Stimulated activated CD4-positive, alpha-beta T cell treated with anti-CD3 and anti-CD28 coated beads, Interleukin-2, amount 100 ng/mL, for 48 hours (primary cell): Measurements from ENCODE around the gene RSPH10B.
"Not testable (repeated sequence)": the region's sequence is repeated elsewhere in the genome, so short reads cannot be mapped to it uniquely, and the experiment has no call there.

Experiments used
- DNase-seq, 2 donors: peaks; one replicate each; pipeline ENCODE4 v3.0.0-alpha.2; 2020

RSPH10B gene

GRCh38 chr7:5926263-5926870 is 44.1 kb downstream of the RSPH10B start:
- not testable (repeated sequence) for DNase-seq

DNA sequence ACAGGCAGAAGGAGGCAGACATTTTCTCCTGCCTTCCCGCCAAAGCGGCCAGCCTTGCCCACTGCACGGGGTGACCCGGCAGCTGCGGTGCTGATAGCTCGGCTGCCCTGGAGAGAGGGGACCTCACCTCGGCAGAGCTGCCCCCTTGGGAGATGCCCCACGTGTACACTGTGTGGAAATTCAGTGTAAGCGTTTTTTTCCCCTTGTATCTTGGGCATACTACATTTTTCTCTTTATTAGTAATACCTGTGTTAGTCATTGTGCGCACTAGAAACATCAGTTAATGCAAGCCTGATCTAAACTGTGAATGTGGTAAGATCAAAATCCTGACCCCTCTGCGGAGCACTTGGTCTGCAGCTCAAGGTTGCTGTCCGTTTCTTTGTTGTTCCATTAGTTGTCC is 45.9 kb downstream of the RSPH10B start:
- DNase-seq, result not testable (repeated sequence)

- not testable (repeated sequence) for DNase-seq
Observed at GRCh38 chr7:5924180-5924579, 46.3 kb downstream of the RSPH10B start.

DNA sequence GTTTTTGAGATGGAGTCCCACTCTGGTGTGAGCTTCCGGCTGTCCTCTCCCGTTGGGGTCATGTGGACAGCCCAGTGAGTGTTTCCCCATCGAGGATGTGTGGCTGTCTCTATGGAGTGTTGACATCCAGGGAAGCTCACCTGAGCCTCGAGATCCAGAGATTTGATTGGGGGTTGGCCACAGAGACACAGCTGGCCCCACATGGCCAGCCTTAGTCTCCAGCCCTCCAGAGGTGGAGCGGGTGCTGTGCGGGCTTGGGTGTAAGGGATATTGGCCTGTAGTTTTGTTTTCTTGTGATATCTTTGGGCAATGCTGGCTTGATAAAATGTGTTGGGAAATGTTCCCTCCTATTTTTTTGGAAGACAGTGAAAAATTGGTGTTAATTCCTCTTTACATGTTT is 54.0 kb downstream of the RSPH10B start:
- DNase-seq, result not testable (repeated sequence)

DNA sequence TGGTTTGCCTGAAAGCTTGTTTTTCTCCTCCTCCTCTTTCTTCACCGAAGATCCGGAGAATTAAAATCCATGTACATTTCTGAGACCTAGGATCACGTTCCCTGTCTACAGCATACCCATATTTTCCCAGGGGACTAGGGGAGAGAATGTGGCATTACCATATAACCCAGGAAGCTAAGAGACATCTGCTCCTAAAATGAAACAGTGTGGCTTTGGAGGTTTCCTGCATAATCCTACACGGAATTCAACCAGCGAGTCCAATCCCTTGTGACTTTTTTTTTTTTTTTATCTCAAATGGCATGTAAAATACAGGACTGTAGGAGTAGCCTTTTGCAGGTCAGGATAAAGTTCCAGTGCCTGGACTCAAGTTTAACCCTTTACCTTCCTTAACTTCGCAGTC is 61.7 kb downstream of the RSPH10B start:
- DNase-seq, result not testable (repeated sequence)

- DNase-seq, result not testable (repeated sequence)
Observed at GRCh38 chr7:5904726-5905125, 65.8 kb downstream of the RSPH10B start.

DNA sequence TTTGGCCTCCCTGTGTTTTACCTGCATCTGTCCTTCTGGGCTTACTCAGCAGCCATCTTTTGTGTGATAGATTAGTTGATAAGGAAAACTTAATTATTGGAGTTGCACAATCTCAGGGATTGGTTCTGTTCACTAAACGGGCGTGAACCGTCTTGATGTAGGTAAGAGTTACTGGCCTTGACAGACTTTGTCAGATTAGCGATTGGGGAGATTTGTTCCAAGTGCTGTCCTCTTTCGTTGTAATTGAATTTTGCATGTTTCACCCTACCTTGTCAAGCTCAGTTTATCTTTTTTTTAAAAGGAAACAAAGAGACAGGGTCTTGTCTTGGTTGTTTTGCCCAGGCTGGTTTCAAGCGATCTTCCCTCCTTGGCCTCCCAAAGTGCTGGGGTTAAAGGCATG is 67.5 kb downstream of the RSPH10B start:
- DNase-seq, result not testable (repeated sequence)

DNA sequence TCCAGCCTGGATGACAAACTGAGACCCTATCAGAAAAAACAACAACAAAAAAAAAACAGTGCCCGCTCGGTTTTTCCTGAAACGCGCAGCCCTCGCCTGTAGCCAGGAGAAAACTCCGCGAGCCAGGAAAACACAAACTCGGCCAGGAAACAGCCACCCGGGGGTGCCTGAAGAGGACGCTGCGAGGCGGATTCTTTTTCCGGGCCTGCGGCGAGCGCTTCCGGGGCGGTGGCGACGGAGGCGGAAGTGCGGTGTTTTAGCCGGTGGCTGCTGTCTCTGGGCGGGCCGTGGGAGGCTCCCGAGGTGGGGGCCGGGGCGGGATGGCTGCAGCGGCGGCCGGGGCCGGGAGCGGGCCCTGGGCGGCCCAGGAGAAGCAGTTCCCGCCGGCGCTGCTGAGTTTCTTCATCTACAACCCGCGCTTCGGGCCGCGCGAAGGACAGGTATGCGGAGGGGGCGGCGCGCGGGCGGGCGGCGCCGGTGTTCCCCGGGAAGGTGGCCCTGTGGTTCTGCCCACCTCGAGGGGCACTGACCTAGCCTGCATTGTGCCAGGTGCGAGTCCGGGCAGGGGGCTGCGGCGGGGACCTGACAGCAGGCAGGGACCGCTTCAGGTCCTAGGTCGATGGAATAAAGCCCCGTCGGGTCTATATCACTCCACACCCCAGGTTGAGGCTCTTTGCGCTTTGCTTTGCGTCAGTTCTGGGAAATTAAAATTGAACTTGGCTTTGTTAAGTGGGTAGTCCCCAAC is 71.8 kb downstream of the RSPH10B start, which contains the start of gene CCZ1:
TSS of gene CCZ1 (plus strand) at position 254 of the 745 bp plus-strand sequence. CDS start at position 321, 67 bp downstream.
- peak; percentile 7 to 59 for DNase-seq

DNA sequence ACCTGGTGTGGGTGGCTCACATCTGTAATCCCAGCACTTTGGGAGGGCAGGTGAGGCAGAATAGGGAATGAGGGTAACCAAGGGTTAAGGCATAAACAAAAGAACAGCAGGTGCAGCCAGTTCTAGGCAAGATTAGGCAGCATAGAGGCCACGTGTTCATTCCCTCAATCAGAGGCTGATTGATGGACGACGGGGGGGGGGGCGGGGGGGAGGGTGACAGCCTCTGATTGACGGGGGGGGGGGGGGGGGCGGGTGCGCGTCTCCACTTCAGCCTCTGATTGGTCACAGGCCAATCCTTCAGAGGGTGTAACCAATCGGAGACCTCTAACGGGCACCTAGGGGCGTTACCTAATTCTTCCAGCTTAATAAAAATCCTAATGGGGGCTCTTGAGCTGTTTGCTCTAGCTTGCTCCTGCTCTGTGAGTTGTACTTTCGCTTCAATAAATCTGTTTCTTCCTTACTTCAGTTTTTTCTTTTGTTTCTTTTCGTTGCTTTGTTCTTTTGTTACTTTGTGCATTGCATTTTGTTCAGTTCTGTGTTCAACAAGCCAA is 73.0 kb downstream of the RSPH10B start:
- DNase-seq, result not testable (repeated sequence)

- no peak for DNase-seq
Observed at GRCh38 chr7:5892498-5892897, 78.0 kb downstream of the RSPH10B start.

GRCh38 chr7:5890244-5890643 is 80.2 kb downstream of the RSPH10B start:
- not testable (repeated sequence) for DNase-seq

GRCh38 chr7:5888021-5888420 is 82.5 kb downstream of the RSPH10B start:
- not testable (repeated sequence) for DNase-seq

DNA sequence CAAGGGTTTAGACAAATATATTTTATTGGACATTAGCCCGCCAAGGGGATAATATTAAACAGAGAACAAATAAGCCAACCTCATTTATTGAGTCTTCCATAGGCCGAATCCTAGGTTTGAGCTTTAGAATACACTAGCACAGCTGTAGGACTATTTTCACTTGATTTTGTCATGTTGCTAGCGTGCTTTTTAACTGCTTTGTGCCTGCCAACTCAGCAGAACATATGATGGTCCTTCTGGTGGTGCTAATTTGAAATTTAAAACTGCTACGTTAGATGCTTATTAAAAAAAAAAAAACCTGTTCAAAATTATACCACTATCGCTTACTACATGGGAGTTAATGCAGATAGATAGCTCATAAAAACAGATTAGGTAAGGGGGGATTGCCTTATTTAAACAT is 86.1 kb downstream of the RSPH10B start:
- not testable (repeated sequence) for DNase-seq

DNA sequence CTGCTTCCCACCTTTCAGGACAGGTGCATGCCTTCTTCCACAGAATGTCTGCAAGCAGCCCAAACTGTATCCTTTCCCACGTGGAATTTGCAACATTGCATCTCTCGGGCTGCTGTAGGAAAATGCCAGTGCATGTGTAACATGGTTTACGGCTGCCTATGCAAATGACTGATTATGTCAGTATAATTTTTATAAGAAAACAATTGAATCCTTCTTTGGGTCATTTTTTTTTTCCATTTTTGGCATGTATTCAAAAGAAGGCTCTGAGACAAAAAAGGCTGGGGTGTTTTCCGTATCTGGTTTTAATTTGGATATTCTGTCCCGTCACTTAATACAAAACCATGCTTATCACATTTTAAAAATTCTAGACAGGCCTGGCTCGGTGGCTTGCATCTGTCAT is 90.4 kb downstream of the RSPH10B start:
- DNase-seq, result not testable (repeated sequence)

DNA sequence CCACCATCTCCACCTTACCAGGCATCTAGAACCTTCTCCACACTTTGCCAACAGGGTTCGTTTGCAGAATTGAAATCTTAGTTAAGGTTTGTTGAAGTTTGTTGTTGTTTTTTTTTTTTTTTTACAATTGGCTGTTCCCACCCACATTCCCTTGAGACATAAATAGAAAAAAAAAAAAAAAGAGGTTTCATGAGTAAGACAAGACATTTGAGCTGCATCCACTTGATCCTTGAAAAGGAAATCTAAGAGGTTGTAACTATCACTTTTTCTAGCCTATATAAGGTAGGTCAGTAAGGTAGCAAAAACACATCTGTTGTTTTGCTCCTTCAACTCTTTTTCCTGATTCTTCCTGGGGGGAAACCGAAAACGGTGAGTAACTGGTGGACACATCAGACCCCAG is 90.9 kb downstream of the RSPH10B start:
- DNase-seq, result not testable (repeated sequence)
